Measurements from ENCODE around the gene TM6SF1. TPM values are rescaled to one million over a fixed set of nuclear protein-coding genes. Genes with fewer than 3 reads are reported as not detected.
"Not testable (repeated sequence)": the region's sequence is repeated elsewhere in the genome, so short reads cannot be mapped to it uniquely, and the experiment has no call there.

Gene TM6SF1
- polyA plus RNA-seq, 1 donor (not counting 4 experiments of a cell fraction or from before 2014, with no cell fraction given): 0.05 TPM

GRCh38 chr15:83090465-83090864, 17.0 kb upstream of the TM6SF1 start:
- dilution Hi-C loops (cut with MboI; ENCODE audit: extremely low pct_ligation_motif_present, low sequenced_read_pairs): no loop called here
- Histone ChIP-seq H3K79me2 (ENCODE audit: control insufficient read depth, insufficient read depth, low read length) (no peaks in the 10 kb centered on the region), H3K9me1 (ENCODE audit: control insufficient read depth, extremely low read depth, insufficient read depth, low read length) (no peaks in the 10 kb centered on the region), H3K4me3 (ENCODE audit: control insufficient read depth in 2 of 3, extremely low read depth in 1 of 3, insufficient read depth in 2 of 3, low read depth in 1 of 3, low read length in 3 of 3) (no peak overlapping the region), H3K9ac (ENCODE audit: control insufficient read depth, extremely low read depth, insufficient read depth, low read length) (no peak overlapping the region), H3K27ac (ENCODE audit: control insufficient read depth, insufficient read depth, low read length) (no peak overlapping the region), H3K27me3 (ENCODE audit: control insufficient read depth, extremely low read depth, insufficient read depth, low read length) (no peaks in the 10 kb centered on the region), H3K9me3 (ENCODE audit: control insufficient read depth, low read depth, low read length) (no peaks in the 10 kb centered on the region), H3K4me2 (ENCODE audit: control insufficient read depth, extremely low read depth, insufficient read depth, low read depth, low read length) (no peak overlapping the region), H3K4me1 (ENCODE audit: control insufficient read depth, extremely low read depth, insufficient read depth, low read length) (peaks cover 7% of the 10 kb centered on the region), H2AFZ (ENCODE audit: control insufficient read depth, low read length) (no peak overlapping the region), H3K36me3 (ENCODE audit: control insufficient read depth in 2 of 2, extremely low read depth in 1 of 2, insufficient read depth in 2 of 2, low read length in 2 of 2) (no peaks in the 10 kb centered on the region), H4K20me1 (ENCODE audit: control insufficient read depth, extremely low read depth, insufficient read depth, low read length) (no peaks in the 10 kb centered on the region)
- DNase-seq (ENCODE audit: low read depth, low spot score): no peak
- TF ChIP-seq CTCF (optimal IDR thresholded peaks at IDR 0.05 in 1 of 3, IDR thresholded peaks at IDR 0.05 in 1 of 3, conservative IDR thresholded peaks at IDR 0.05 in 1 of 3; ENCODE audit: extremely low read depth in 1 of 3, insufficient read depth in 2 of 3, low read length in 3 of 3) (no peak), EZH2 (IDR thresholded peaks at IDR 0.05; ENCODE audit: low read length) (no peak)
- no peak for FAIRE-seq

- H3K27ac ChIP-seq (ENCODE audit: control insufficient read depth, insufficient read depth, low read length); DNase-seq (ENCODE audit: low read depth, low spot score); H3K36me3 ChIP-seq (ENCODE audit: control insufficient read depth in 2 of 2, extremely low read depth in 1 of 2, insufficient read depth in 2 of 2, low read length in 2 of 2); H3K27me3 ChIP-seq (ENCODE audit: control insufficient read depth, extremely low read depth, insufficient read depth, low read length); H3K9me1 ChIP-seq (ENCODE audit: control insufficient read depth, extremely low read depth, insufficient read depth, low read length); H3K4me3 ChIP-seq (ENCODE audit: control insufficient read depth in 2 of 3, extremely low read depth in 1 of 3, insufficient read depth in 2 of 3, low read depth in 1 of 3, low read length in 3 of 3); H3K4me1 ChIP-seq (ENCODE audit: control insufficient read depth, extremely low read depth, insufficient read depth, low read length); H3K79me2 ChIP-seq (ENCODE audit: control insufficient read depth, insufficient read depth, low read length); H3K9ac ChIP-seq (ENCODE audit: control insufficient read depth, extremely low read depth, insufficient read depth, low read length); H2AFZ ChIP-seq (ENCODE audit: control insufficient read depth, low read length); dilution Hi-C loops (cut with MboI; ENCODE audit: extremely low pct_ligation_motif_present, low sequenced_read_pairs); H3K4me2 ChIP-seq (ENCODE audit: control insufficient read depth, extremely low read depth, insufficient read depth, low read depth, low read length); H4K20me1 ChIP-seq (ENCODE audit: control insufficient read depth, extremely low read depth, insufficient read depth, low read length); H3K9me3 ChIP-seq (ENCODE audit: control insufficient read depth, low read depth, low read length); FAIRE-seq: not testable (repeated sequence)
Measured at GRCh38 chr15:83091965-83092308, 15.5 kb upstream of the TM6SF1 start.

GRCh38 chr15:83092309-83092976, 15.0 kb upstream of the TM6SF1 start:
- TF ChIP-seq CTCF (optimal IDR thresholded peaks at IDR 0.05 in 1 of 3, IDR thresholded peaks at IDR 0.05 in 1 of 3, conservative IDR thresholded peaks at IDR 0.05 in 1 of 3; ENCODE audit: extremely low read depth in 1 of 3, insufficient read depth in 2 of 3, low read length in 3 of 3) (no peak), EZH2 (IDR thresholded peaks at IDR 0.05; ENCODE audit: low read length) (no peak)
- H3K27ac ChIP-seq (ENCODE audit: control insufficient read depth, insufficient read depth, low read length): no peak overlapping the region
- H3K4me1 ChIP-seq (ENCODE audit: control insufficient read depth, extremely low read depth, insufficient read depth, low read length): peaks cover 7% of the 10 kb centered on the region
- H3K79me2 ChIP-seq (ENCODE audit: control insufficient read depth, insufficient read depth, low read length): no peaks in the 10 kb centered on the region
- DNase-seq (ENCODE audit: low read depth, low spot score) (no peak), FAIRE-seq (no peak)
- no peaks in the 10 kb centered on the region for H4K20me1 ChIP-seq (ENCODE audit: control insufficient read depth, extremely low read depth, insufficient read depth, low read length)
- no peaks in the 10 kb centered on the region for H3K9me1 ChIP-seq (ENCODE audit: control insufficient read depth, extremely low read depth, insufficient read depth, low read length)
- no peaks in the 10 kb centered on the region for H3K27me3 ChIP-seq (ENCODE audit: control insufficient read depth, extremely low read depth, insufficient read depth, low read length)
- peak overlapping the region; percentile 40 for H2AFZ ChIP-seq (ENCODE audit: control insufficient read depth, low read length)
- H3K9ac ChIP-seq (ENCODE audit: control insufficient read depth, extremely low read depth, insufficient read depth, low read length): no peak overlapping the region
- no peak overlapping the region for H3K4me3 ChIP-seq (ENCODE audit: control insufficient read depth in 2 of 3, extremely low read depth in 1 of 3, insufficient read depth in 2 of 3, low read depth in 1 of 3, low read length in 3 of 3)
- no peaks in the 10 kb centered on the region for H3K9me3 ChIP-seq (ENCODE audit: control insufficient read depth, low read depth, low read length)
- dilution Hi-C loops (cut with MboI; ENCODE audit: extremely low pct_ligation_motif_present, low sequenced_read_pairs): no loop called here
- no peaks in the 10 kb centered on the region for H3K36me3 ChIP-seq (ENCODE audit: control insufficient read depth in 2 of 2, extremely low read depth in 1 of 2, insufficient read depth in 2 of 2, low read length in 2 of 2)
- H3K4me2 ChIP-seq (ENCODE audit: control insufficient read depth, extremely low read depth, insufficient read depth, low read depth, low read length): peak overlapping the region; percentile 27
